Measurements from ENCODE around the gene PPP1R16B. TPM values are rescaled to one million over a fixed set of nuclear protein-coding genes. Genes with fewer than 3 reads are reported as not detected.

Gene PPP1R16B
- total RNA-seq, 1 donor = 0.09 TPM

GRCh38 chr20:38831995-38832620 lies 26.6 kb downstream of the PPP1R16B start:
- TF ChIP-seq CTCF (IDR thresholded peaks at IDR 0.05; ENCODE audit: insufficient read depth, low read length) = no peak
- H3K4me3 ChIP-seq (ENCODE audit: low read depth, low read length) = no peak overlapping the region
- DNase-seq (ENCODE audit: low read depth) = no peak

DNA sequence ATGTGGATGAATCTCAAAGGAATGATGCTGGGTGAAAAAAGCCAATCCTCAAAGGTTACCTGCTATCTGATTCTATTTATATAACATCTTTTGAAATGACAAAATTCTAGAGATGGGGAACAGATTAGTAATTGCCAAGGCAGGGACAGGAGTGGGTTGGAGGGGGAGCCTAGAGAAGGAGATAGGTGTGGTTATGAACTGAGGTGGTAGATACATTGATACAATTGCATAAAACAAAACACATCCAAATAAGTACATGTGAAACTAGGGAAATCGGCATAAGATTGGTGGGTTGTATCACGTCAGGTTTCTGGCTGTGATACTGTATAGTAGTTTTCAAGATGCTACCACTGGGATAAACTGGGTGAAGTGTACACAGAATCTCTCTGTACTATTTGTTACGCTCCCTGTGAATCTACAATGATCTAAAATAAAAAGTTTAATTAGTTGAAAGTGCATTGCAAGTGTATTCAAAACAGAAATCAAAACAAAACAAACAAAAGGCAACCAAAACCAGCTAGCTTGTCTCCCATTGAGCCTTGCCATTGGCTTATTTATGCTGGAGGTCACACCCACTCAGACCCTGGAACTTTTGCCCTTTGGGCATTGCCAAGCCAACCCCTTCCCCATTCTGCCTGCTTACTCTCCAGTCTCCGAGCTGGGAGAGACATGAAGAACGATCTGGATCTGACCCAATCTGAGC lies 27.8 kb downstream of the PPP1R16B start:
- no peak overlapping the region for H3K4me3 ChIP-seq (ENCODE audit: low read depth, low read length)
- DNase-seq (ENCODE audit: low read depth) = no peak
- TF ChIP-seq CTCF (IDR thresholded peaks at IDR 0.05; ENCODE audit: insufficient read depth, low read length) = no peak

GRCh38 chr20:38833857-38834164 lies 28.3 kb downstream of the PPP1R16B start:
- no peak for DNase-seq (ENCODE audit: low read depth)
- no peak overlapping the region for H3K4me3 ChIP-seq (ENCODE audit: low read depth, low read length)
- TF ChIP-seq CTCF (IDR thresholded peaks at IDR 0.05; ENCODE audit: insufficient read depth, low read length) = no peak

DNA sequence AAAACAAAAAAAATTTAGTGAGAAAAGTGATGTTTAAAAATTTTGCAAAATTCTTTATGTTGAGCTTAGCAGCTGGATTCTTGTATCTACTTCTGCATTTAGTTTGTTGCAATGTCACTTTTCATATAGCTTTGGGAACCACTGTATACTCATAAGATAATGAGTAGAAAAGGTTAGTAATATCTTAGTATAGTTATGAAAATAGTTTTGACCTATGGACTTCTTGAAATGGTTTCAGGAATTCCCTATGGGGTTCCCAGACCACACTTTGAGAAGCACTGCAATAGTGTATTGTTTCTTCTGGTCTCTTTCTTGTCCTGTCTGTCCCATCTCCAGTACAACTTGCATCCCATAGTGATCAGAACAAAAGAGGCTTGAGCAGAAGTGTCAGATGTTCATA lies 29.4 kb downstream of the PPP1R16B start:
- H3K4me3 ChIP-seq (ENCODE audit: low read depth, low read length) = no peak overlapping the region
- no peak for TF ChIP-seq CTCF (IDR thresholded peaks at IDR 0.05; ENCODE audit: insufficient read depth, low read length)
- DNase-seq (ENCODE audit: low read depth) = no peak

DNA sequence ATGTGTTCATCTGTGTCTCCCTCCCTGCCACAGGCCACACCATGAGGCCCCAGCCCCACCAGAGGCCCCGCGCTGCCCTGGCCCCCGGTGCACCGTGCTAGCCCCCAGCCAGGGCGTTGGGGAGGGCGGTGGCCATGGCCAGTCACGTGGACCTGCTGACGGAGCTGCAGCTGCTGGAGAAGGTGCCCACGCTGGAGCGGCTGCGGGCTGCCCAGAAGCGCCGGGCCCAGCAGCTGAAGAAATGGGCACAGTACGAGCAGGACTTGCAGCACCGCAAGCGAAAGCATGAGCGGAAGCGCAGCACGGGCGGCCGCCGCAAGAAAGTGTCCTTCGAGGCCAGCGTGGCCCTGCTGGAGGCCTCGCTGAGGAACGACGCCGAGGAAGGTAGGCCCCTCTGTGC lies 30.3 kb downstream of the PPP1R16B start:
- H3K4me3 ChIP-seq (ENCODE audit: low read depth, low read length) = no peak overlapping the region
- no peak for TF ChIP-seq CTCF (IDR thresholded peaks at IDR 0.05; ENCODE audit: insufficient read depth, low read length)
- DNase-seq (ENCODE audit: low read depth) = no peak

GRCh38 chr20:38836991-38837390 lies 31.5 kb downstream of the PPP1R16B start:
- H3K4me3 ChIP-seq (ENCODE audit: low read depth, low read length) = no peak overlapping the region
- TF ChIP-seq CTCF (IDR thresholded peaks at IDR 0.05; ENCODE audit: insufficient read depth, low read length) = no peak
- no peak for DNase-seq (ENCODE audit: low read depth)

- DNase-seq (ENCODE audit: low read depth) = no peak
- no peak overlapping the region for H3K4me3 ChIP-seq (ENCODE audit: low read depth, low read length)
- no peak for TF ChIP-seq CTCF (IDR thresholded peaks at IDR 0.05; ENCODE audit: insufficient read depth, low read length)
These were observed 32.8 kb downstream of the PPP1R16B start for GRCh38 chr20:38838326-38838725.

Data from fibroblast of the aortic adventitia (primary cell).